Measurements from ENCODE around the gene KCP.

The KCP gene

GRCh38 chr7:128879461-128879938, 31.0 kb downstream of the KCP start:
- Histone ChIP-seq H2AK5ac (ENCODE audit: low read length, severe bottlenecking) (no peak overlapping the region), H4K8ac (ENCODE audit: low read length) (peak overlapping the region; percentile 7), H3K27ac (ENCODE audit: low read length, poor library complexity, severe bottlenecking) (no peak overlapping the region), H3K4me3 (ENCODE audit: insufficient read depth in 1 of 2, low read depth in 1 of 2, low read length in 2 of 2) (no peak overlapping the region), H4K91ac (ENCODE audit: low read length) (no peak overlapping the region), H3K4ac (ENCODE audit: low read depth in 1 of 2, low read length in 2 of 2) (no peak overlapping the region), H3K36me3 (ENCODE audit: control insufficient read depth in 1 of 2, insufficient read depth in 2 of 2, low read depth in 1 of 2, low read length in 2 of 2) (peaks cover 0 to 23% of the 10 kb centered on the region in 2 experiments), H3K79me1 (replicated peaks; ENCODE audit: low read length, poor library complexity, severe bottlenecking) (no peaks in the 10 kb centered on the region), H3K9me3 (ENCODE audit: control insufficient read depth, low read length) (no peaks in the 10 kb centered on the region), H3K14ac (ENCODE audit: low read length in 2 of 2) (no peak overlapping the region), H2AFZ (ENCODE audit: low read depth, low read length) (no peak overlapping the region), H3K9ac (ENCODE audit: low read length) (no peak overlapping the region), H2BK12ac (ENCODE audit: low read length in 2 of 2) (no peak overlapping the region), H2BK15ac (ENCODE audit: low read depth, poor library complexity, severe bottlenecking) (no peak overlapping the region), H2BK5ac (ENCODE audit: low read depth, low read length, poor library complexity, severe bottlenecking) (no peak overlapping the region), H3K18ac (ENCODE audit: low read depth in 1 of 2, low read length in 2 of 2) (no peak overlapping the region), H3K4me1 (ENCODE audit: control insufficient read depth, insufficient read depth, low read depth, low read length) (peaks cover 10% of the 10 kb centered on the region), H3K27me3 (ENCODE audit: control insufficient read depth in 1 of 2, insufficient read depth in 1 of 2, low read length in 2 of 2) (peaks cover 0 to 28% of the 10 kb centered on the region in 2 experiments), H3K23ac (ENCODE audit: low read length in 2 of 2) (no peak overlapping the region), H3K4me2 (ENCODE audit: low read length, poor library complexity, severe bottlenecking) (no peak overlapping the region), H2BK120ac (ENCODE audit: low read depth, low read length) (no peak overlapping the region)
- WGBS: 94% methylated on average over 19 of the region's 19 CpGs
- DNase-seq: no peak

GRCh38 chr7:128878226-128879105, 32.0 kb downstream of the KCP start:
- Histone ChIP-seq H3K9me3 (ENCODE audit: control insufficient read depth, low read length) (no peaks in the 10 kb centered on the region), H3K36me3 (ENCODE audit: control insufficient read depth in 1 of 2, insufficient read depth in 2 of 2, low read depth in 1 of 2, low read length in 2 of 2) (peaks cover 0 to 23% of the 10 kb centered on the region in 2 experiments), H3K27me3 (ENCODE audit: control insufficient read depth in 1 of 2, insufficient read depth in 1 of 2, low read length in 2 of 2) (peaks cover 0 to 33% of the 10 kb centered on the region in 2 experiments), H2AK5ac (ENCODE audit: low read length, severe bottlenecking) (no peak overlapping the region), H2AFZ (ENCODE audit: low read depth, low read length) (no peak overlapping the region), H3K4me1 (ENCODE audit: control insufficient read depth, insufficient read depth, low read depth, low read length) (peaks cover 10% of the 10 kb centered on the region), H3K23ac (ENCODE audit: low read length in 2 of 2) (no peak overlapping the region), H3K4me2 (ENCODE audit: low read length, poor library complexity, severe bottlenecking) (no peak overlapping the region), H3K79me1 (replicated peaks; ENCODE audit: low read length, poor library complexity, severe bottlenecking) (no peaks in the 10 kb centered on the region), H2BK12ac (ENCODE audit: low read length in 2 of 2) (no peak overlapping the region), H3K9ac (ENCODE audit: low read length) (no peak overlapping the region), H3K18ac (ENCODE audit: low read depth in 1 of 2, low read length in 2 of 2) (no peak overlapping the region), H2BK120ac (ENCODE audit: low read depth, low read length) (no peak overlapping the region), H4K8ac (ENCODE audit: low read length) (no peak overlapping the region), H3K4me3 (ENCODE audit: insufficient read depth in 1 of 2, low read depth in 1 of 2, low read length in 2 of 2) (no peak overlapping the region), H2BK15ac (ENCODE audit: low read depth, poor library complexity, severe bottlenecking) (no peak overlapping the region), H3K27ac (ENCODE audit: low read length, poor library complexity, severe bottlenecking) (no peak overlapping the region), H3K14ac (ENCODE audit: low read length in 2 of 2) (no peak overlapping the region), H4K91ac (ENCODE audit: low read length) (no peak overlapping the region), H2BK5ac (ENCODE audit: low read depth, low read length, poor library complexity, severe bottlenecking) (no peak overlapping the region), H3K4ac (ENCODE audit: low read depth in 1 of 2, low read length in 2 of 2) (no peak overlapping the region)
- no peak for DNase-seq
- WGBS: 89% methylated on average over 14 of the region's 14 CpGs

- Histone ChIP-seq H3K23ac (ENCODE audit: low read length in 2 of 2) (no peak overlapping the region), H3K9ac (ENCODE audit: low read length) (no peak overlapping the region), H2AK5ac (ENCODE audit: low read length, severe bottlenecking) (no peak overlapping the region), H3K4me3 (ENCODE audit: insufficient read depth in 1 of 2, low read depth in 1 of 2, low read length in 2 of 2) (no peak overlapping the region), H3K27ac (ENCODE audit: low read length, poor library complexity, severe bottlenecking) (no peak overlapping the region), H4K8ac (ENCODE audit: low read length) (no peak overlapping the region), H3K9me3 (ENCODE audit: control insufficient read depth, low read length) (no peaks in the 10 kb centered on the region), H3K4me2 (ENCODE audit: low read length, poor library complexity, severe bottlenecking) (no peak overlapping the region), H2BK120ac (ENCODE audit: low read depth, low read length) (no peak overlapping the region), H2BK12ac (ENCODE audit: low read length in 2 of 2) (no peak overlapping the region), H3K27me3 (ENCODE audit: control insufficient read depth in 1 of 2, insufficient read depth in 1 of 2, low read length in 2 of 2) (peaks cover 7 to 41% of the 10 kb centered on the region in 2 experiments), H3K36me3 (ENCODE audit: control insufficient read depth in 1 of 2, insufficient read depth in 2 of 2, low read depth in 1 of 2, low read length in 2 of 2) (peaks cover 0 to 23% of the 10 kb centered on the region in 2 experiments), H3K18ac (ENCODE audit: low read depth in 1 of 2, low read length in 2 of 2) (no peak overlapping the region), H2AFZ (ENCODE audit: low read depth, low read length) (no peak overlapping the region), H2BK15ac (ENCODE audit: low read depth, poor library complexity, severe bottlenecking) (no peak overlapping the region), H3K4me1 (ENCODE audit: control insufficient read depth, insufficient read depth, low read depth, low read length) (peaks cover 10% of the 10 kb centered on the region), H3K4ac (ENCODE audit: low read depth in 1 of 2, low read length in 2 of 2) (no peak overlapping the region), H3K79me1 (replicated peaks; ENCODE audit: low read length, poor library complexity, severe bottlenecking) (no peaks in the 10 kb centered on the region), H4K91ac (ENCODE audit: low read length) (no peak overlapping the region), H3K14ac (ENCODE audit: low read length in 2 of 2) (no peak overlapping the region), H2BK5ac (ENCODE audit: low read depth, low read length, poor library complexity, severe bottlenecking) (no peak overlapping the region)
- no peak for DNase-seq
- 90% methylated on average over 3 of the region's 4 CpGs for WGBS
Measured at GRCh38 chr7:128877756-128878120, 32.8 kb downstream of the KCP start.

GRCh38 chr7:128876978-128877755, 33.3 kb downstream of the KCP start:
- H3K23ac ChIP-seq (ENCODE audit: low read length in 2 of 2): no peak overlapping the region
- no peak overlapping the region for H2BK12ac ChIP-seq (ENCODE audit: low read length in 2 of 2)
- peaks cover 12 to 46% of the 10 kb centered on the region in 2 experiments for H3K27me3 ChIP-seq (ENCODE audit: control insufficient read depth in 1 of 2, insufficient read depth in 1 of 2, low read length in 2 of 2)
- H3K36me3 ChIP-seq (ENCODE audit: control insufficient read depth in 1 of 2, insufficient read depth in 2 of 2, low read depth in 1 of 2, low read length in 2 of 2): peaks cover 0 to 23% of the 10 kb centered on the region in 2 experiments
- H4K91ac ChIP-seq (ENCODE audit: low read length): no peak overlapping the region
- no peak overlapping the region for H3K4me2 ChIP-seq (ENCODE audit: low read length, poor library complexity, severe bottlenecking)
- no peak overlapping the region for H2AK5ac ChIP-seq (ENCODE audit: low read length, severe bottlenecking)
- no peak overlapping the region for H3K9ac ChIP-seq (ENCODE audit: low read length)
- no peak overlapping the region for H3K4ac ChIP-seq (ENCODE audit: low read depth in 1 of 2, low read length in 2 of 2)
- no peaks in the 10 kb centered on the region for H3K9me3 ChIP-seq (ENCODE audit: control insufficient read depth, low read length)
- H2BK5ac ChIP-seq (ENCODE audit: low read depth, low read length, poor library complexity, severe bottlenecking): no peak overlapping the region
- peaks cover 10% of the 10 kb centered on the region for H3K4me1 ChIP-seq (ENCODE audit: control insufficient read depth, insufficient read depth, low read depth, low read length)
- H2AFZ ChIP-seq (ENCODE audit: low read depth, low read length): no peak overlapping the region
- no peak overlapping the region for H3K18ac ChIP-seq (ENCODE audit: low read depth in 1 of 2, low read length in 2 of 2)
- 95% methylated on average over 32 of the region's 32 CpGs for WGBS
- H2BK15ac ChIP-seq (ENCODE audit: low read depth, poor library complexity, severe bottlenecking): no peak overlapping the region
- no peak overlapping the region for H3K27ac ChIP-seq (ENCODE audit: low read length, poor library complexity, severe bottlenecking)
- H3K4me3 ChIP-seq (ENCODE audit: insufficient read depth in 1 of 2, low read depth in 1 of 2, low read length in 2 of 2): peak overlapping the region in 1 of 2 experiments; percentile 23
- no peak for DNase-seq
- no peaks in the 10 kb centered on the region for H3K79me1 ChIP-seq (replicated peaks; ENCODE audit: low read length, poor library complexity, severe bottlenecking)
- no peak overlapping the region for H2BK120ac ChIP-seq (ENCODE audit: low read depth, low read length)
- H3K14ac ChIP-seq (ENCODE audit: low read length in 2 of 2): no peak overlapping the region
- no peak overlapping the region for H4K8ac ChIP-seq (ENCODE audit: low read length)
